PFSK-1 (cell line): ENCODE data around the gene ACTR10.

ENCODE experiments used
- POLR2AphosphoS5 ChIP-seq: IDR thresholded peaks from 2 replicates; pipeline ENCODE4 v1.6.1; 2012; ENCODE audit warnings: low read depth, mild to moderate bottlenecking, control low read depth, low read length, moderate library complexity
- REST ChIP-seq, 2 experiments: IDR thresholded peaks; 2 replicates each; pipeline versions ENCODE4 v1.6.1 to v1.8.0; 2011 to 2012; ENCODE audit warnings: low read depth in 2 of 2, low read length in 2 of 2, control low read depth in 1 of 2, inconsistent platforms in 1 of 2, mild to moderate bottlenecking in 1 of 2, moderate library complexity in 1 of 2; ENCODE audit not compliant: insufficient read depth in 1 of 2
- SIN3A ChIP-seq: IDR thresholded peaks from 2 replicates; pipeline ENCODE4 v1.6.1; 2012; ENCODE audit warnings: mild to moderate bottlenecking, low read length, moderate library complexity, borderline replicate concordance; ENCODE audit not compliant: insufficient read depth
- TAF1 ChIP-seq: IDR thresholded peaks from 2 replicates; pipeline ENCODE4 v1.6.1; 2012; ENCODE audit warnings: low read length, control low read depth, borderline replicate concordance; ENCODE audit not compliant: insufficient read depth

- TF ChIP-seq SIN3A = no peak
- TF ChIP-seq POLR2AphosphoS5 = no peak
- no peak for TF ChIP-seq TAF1
- no peak for TF ChIP-seq REST (IDR thresholded peaks at IDR 0.05; ENCODE audit: insufficient read depth in 1 of 2, low read depth in 2 of 2, low read length in 2 of 2)
These were observed 512 bp downstream of the ACTR10 start for GRCh38 chr14:58200480-58200841.
